GM13977 (cell line): ENCODE data around the gene ADCY1.

Experiments used
- DNase-seq: peaks from one replicate; pipeline ENCODE4 v3.0.0; 2012; ENCODE audit warnings: low spot score
- CTCF ChIP-seq: IDR thresholded peaks from 2 replicates; pipeline ENCODE4 v1.5.1; 2012; ENCODE audit warnings: mild to moderate bottlenecking, control low read depth; ENCODE audit not compliant: insufficient read depth; ENCODE audit errors: extremely low read depth, missing control alignments
- in situ Hi-C: fragments of 300-500 bp; cut with MboI; formaldehyde crosslinking; loops from one replicate; pipeline ENCODE4 v1.12.0; 2022; ENCODE audit warnings: low sequenced_read_pairs, low pct_unique_long_range_greater_than_20kb, mixed read lengths, inconsistent platforms; ENCODE audit not compliant: unreplicated experiment

The ADCY1 gene

GRCh38 chr7:45680776-45681175 is 106.6 kb downstream of the ADCY1 start:
- no peak for DNase-seq
- in situ Hi-C loops = no loop called here

GRCh38 chr7:45681596-45682357 is 107.6 kb downstream of the ADCY1 start:
- in situ Hi-C loops = no loop called here
- no peak for TF ChIP-seq CTCF
- no peak for DNase-seq

More at GRCh38 chr7:45680776-45681175, 106.6 kb downstream of the ADCY1 start:
- no peak for TF ChIP-seq CTCF

- in situ Hi-C loops = no loop called here
- no peak for DNase-seq
- no peak for TF ChIP-seq CTCF
Observed at GRCh38 chr7:45682358-45682735, 108.2 kb downstream of the ADCY1 start.

GRCh38 chr7:45682836-45683555 is 108.8 kb downstream of the ADCY1 start:
- no peak for TF ChIP-seq CTCF
- no peak for DNase-seq
- in situ Hi-C loops = no loop called here

- in situ Hi-C loops = no loop called here
- no peak for TF ChIP-seq CTCF
- DNase-seq = no peak
Observed at GRCh38 chr7:45683556-45684148, 109.5 kb downstream of the ADCY1 start.

GRCh38 chr7:45684910-45685618 is 110.9 kb downstream of the ADCY1 start:
- TF ChIP-seq CTCF = no peak
- no peak for DNase-seq
- in situ Hi-C loops = no loop called here
